IMR-90 (cell line): ENCODE results near the gene BACH1.
"Not testable (repeated sequence)": the region's sequence is repeated elsewhere in the genome, so short reads cannot be mapped to it uniquely, and the experiment has no call there.

Source experiments
- CEBPB ChIP-seq: IDR thresholded peaks from 2 replicates; pipeline ENCODE4 v1.6.1; 2012; ENCODE audit warnings: low read depth, low read length, improper control_type of control experiment
- MAFK ChIP-seq: IDR thresholded peaks from 2 replicates; pipeline ENCODE4 v1.6.1; 2012; ENCODE audit warnings: low read depth, low read length, improper control_type of control experiment
- MAZ ChIP-seq: IDR thresholded peaks from 2 replicates; pipeline ENCODE4 v1.6.1; 2012; ENCODE audit warnings: low read depth, mild to moderate bottlenecking, low read length, improper control_type of control experiment, moderate library complexity, borderline replicate concordance
- MXI1 ChIP-seq: IDR thresholded peaks from 2 replicates; pipeline ENCODE4 v1.6.1; 2012; ENCODE audit warnings: low read depth, mild to moderate bottlenecking, low read length, moderate library complexity, borderline replicate concordance
- POLR2A ChIP-seq: IDR thresholded peaks from 2 replicates; pipeline ENCODE4 v1.6.1; 2012; ENCODE audit warnings: mild to moderate bottlenecking, low read depth, low read length
- RAD21 ChIP-seq: IDR thresholded peaks from 2 replicates; pipeline ENCODE4 v1.6.1; 2012; ENCODE audit warnings: low read length, improper control_type of control experiment
- RCOR1 ChIP-seq: IDR thresholded peaks from 2 replicates; pipeline ENCODE4 v1.6.1; 2012; ENCODE audit warnings: mild to moderate bottlenecking, low read length, improper control_type of control experiment; ENCODE audit not compliant: insufficient replicate concordance
- RFX5 ChIP-seq: IDR thresholded peaks from 2 replicates; pipeline ENCODE4 v1.8.0; 2012; ENCODE audit warnings: low read depth, mild to moderate bottlenecking, low read length, moderate library complexity
- SMC3 ChIP-seq: fragments of 150-350 bp; IDR thresholded peaks from 2 replicates; pipeline ENCODE4 v1.6.1; 2016; ENCODE audit warnings: low read depth, mild to moderate bottlenecking, antibody characterized with exemption, low read length, moderate library complexity
- USF2 ChIP-seq: fragments of 150-350 bp; IDR thresholded peaks from 2 replicates; pipeline ENCODE4 v1.6.1; 2017; ENCODE audit warnings: mild to moderate bottlenecking, antibody characterized with exemption, low read length, low read depth
- TF ChIP-seq, protein P1 (sequence below): conservative IDR thresholded peaks from 2 replicates; pipeline ENCODE4 v1.5.1; 2012; ENCODE audit warnings: mild to moderate bottlenecking, low read depth, low read length, improper control_type of control experiment
- TF ChIP-seq, protein P2 (sequence below): fragments of 150-350 bp; IDR thresholded peaks from 2 replicates; pipeline ENCODE4 v1.6.1; 2016; ENCODE audit warnings: low read depth, mild to moderate bottlenecking, low read length, moderate library complexity, borderline replicate concordance

DNA sequence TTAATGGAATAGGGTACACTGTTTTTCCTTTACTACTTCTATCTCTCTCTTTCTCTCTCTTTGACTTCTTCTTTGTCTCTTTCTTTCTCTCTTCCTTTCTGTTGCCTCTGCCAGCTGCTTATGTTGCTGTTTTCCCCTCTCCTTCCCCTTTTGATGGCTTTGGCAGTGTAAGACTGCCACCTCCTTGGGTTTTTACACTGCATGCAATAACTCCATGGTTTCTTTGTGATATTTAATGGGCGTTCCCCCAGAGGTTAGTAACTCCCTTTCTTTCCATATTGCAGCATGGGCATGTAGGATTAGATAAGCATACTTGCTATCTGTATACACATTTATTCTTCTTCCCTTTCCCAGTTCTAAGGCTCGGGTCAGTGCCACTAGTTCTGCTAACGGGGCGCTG, 58.1 kb downstream of the BACH1 start:
- TF ChIP-seq, protein P1, sequence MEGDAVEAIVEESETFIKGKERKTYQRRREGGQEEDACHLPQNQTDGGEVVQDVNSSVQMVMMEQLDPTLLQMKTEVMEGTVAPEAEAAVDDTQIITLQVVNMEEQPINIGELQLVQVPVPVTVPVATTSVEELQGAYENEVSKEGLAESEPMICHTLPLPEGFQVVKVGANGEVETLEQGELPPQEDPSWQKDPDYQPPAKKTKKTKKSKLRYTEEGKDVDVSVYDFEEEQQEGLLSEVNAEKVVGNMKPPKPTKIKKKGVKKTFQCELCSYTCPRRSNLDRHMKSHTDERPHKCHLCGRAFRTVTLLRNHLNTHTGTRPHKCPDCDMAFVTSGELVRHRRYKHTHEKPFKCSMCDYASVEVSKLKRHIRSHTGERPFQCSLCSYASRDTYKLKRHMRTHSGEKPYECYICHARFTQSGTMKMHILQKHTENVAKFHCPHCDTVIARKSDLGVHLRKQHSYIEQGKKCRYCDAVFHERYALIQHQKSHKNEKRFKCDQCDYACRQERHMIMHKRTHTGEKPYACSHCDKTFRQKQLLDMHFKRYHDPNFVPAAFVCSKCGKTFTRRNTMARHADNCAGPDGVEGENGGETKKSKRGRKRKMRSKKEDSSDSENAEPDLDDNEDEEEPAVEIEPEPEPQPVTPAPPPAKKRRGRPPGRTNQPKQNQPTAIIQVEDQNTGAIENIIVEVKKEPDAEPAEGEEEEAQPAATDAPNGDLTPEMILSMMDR, result not testable (repeated sequence)
- not testable (repeated sequence) for TF ChIP-seq CEBPB, RFX5, MXI1, POLR2A, MAZ, RCOR1, MAFK, SMC3, USF2, RAD21
- TF ChIP-seq, protein P2, sequence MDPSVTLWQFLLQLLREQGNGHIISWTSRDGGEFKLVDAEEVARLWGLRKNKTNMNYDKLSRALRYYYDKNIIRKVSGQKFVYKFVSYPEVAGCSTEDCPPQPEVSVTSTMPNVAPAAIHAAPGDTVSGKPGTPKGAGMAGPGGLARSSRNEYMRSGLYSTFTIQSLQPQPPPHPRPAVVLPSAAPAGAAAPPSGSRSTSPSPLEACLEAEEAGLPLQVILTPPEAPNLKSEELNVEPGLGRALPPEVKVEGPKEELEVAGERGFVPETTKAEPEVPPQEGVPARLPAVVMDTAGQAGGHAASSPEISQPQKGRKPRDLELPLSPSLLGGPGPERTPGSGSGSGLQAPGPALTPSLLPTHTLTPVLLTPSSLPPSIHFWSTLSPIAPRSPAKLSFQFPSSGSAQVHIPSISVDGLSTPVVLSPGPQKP, result not testable (repeated sequence)
